ENCODE results near the gene MNAT1.

DNA sequence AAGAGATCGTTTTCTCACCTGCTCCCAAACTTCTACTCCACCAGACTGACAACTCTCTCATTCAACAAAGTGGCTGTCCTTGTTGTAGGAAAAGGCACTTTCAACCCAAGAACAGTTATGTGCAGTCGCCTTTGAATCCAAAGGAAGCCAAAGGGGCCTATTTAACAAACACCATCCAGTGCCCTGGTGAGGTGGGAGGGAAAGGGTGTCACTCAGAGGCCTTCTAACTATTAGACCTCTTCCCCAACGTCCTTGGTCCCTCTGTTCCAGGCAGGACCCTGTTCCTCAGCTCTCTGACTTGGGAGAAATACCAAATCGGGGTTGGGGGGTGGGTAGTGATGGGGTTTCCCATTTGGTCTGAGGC, 13.6 kb upstream of the MNAT1 start:
- TF ChIP-seq, protein P1, sequence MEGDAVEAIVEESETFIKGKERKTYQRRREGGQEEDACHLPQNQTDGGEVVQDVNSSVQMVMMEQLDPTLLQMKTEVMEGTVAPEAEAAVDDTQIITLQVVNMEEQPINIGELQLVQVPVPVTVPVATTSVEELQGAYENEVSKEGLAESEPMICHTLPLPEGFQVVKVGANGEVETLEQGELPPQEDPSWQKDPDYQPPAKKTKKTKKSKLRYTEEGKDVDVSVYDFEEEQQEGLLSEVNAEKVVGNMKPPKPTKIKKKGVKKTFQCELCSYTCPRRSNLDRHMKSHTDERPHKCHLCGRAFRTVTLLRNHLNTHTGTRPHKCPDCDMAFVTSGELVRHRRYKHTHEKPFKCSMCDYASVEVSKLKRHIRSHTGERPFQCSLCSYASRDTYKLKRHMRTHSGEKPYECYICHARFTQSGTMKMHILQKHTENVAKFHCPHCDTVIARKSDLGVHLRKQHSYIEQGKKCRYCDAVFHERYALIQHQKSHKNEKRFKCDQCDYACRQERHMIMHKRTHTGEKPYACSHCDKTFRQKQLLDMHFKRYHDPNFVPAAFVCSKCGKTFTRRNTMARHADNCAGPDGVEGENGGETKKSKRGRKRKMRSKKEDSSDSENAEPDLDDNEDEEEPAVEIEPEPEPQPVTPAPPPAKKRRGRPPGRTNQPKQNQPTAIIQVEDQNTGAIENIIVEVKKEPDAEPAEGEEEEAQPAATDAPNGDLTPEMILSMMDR (IDR thresholded peaks at IDR 0.05; ENCODE audit: poor library complexity): no peak
- no peak for TF ChIP-seq EZH2phosphoT487 (IDR thresholded peaks at IDR 0.05; ENCODE audit: low read depth, severe bottlenecking, unreplicated experiment)
- no peak for TF ChIP-seq EZH2 (IDR thresholded peaks at IDR 0.05; ENCODE audit: borderline replicate concordance)

All from hepatocyte (in vitro differentiated cells).